ENCODE data around the gene ITGA1.
A peak's percentile ranks its signal among the peaks of the same experiment; 100 is the strongest.
"Not testable (repeated sequence)": the region's sequence is repeated elsewhere in the genome, so short reads cannot be mapped to it uniquely, and the experiment has no call there.

The ITGA1 gene

DNA sequence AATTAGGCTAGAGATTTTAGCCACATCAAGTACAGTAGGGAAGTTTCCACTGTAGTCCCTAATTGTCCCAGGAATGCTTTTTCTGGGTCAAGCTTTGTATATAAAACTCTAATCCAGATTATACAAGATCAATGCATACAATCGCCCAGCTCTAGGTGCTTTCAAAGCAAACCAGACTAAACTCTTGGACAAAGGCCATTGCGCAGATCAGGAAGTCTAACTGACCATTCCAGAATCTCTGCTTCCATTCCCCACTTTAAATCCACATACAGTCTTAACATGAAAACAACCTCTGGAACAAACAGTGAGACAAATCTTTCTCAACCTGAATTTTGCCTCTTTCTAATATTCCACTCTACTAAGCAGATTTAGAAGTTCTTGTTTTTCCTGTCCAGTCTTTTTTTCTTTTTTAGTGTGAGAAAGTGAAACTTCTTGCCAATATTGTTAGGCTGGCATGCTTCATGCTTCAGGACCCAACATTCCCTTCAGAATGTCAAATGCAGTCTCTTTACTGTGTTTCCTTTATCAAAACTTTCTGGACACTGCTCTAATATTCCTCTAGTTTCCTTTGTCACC, 76.1 kb downstream of the ITGA1 start:
- Histone ChIP-seq H3K27ac (peak overlapping the region; percentile 53 to 58), H3K4me1 (peaks cover 0 to 80% (median 24%) of the 10 kb centered on the region in 4 donors), H3K36me3 (peaks cover 0 to 21% (median 7%) of the 10 kb centered on the region in 3 donors), H3K9me3 (no peaks in the 10 kb centered on the region), H3K27me3 (no peaks in the 10 kb centered on the region), H3K4me3 (peak overlapping the region in 1 of 2 donors; percentile 2)
- DNase-seq: no peak
- TF ChIP-seq, protein P1, sequence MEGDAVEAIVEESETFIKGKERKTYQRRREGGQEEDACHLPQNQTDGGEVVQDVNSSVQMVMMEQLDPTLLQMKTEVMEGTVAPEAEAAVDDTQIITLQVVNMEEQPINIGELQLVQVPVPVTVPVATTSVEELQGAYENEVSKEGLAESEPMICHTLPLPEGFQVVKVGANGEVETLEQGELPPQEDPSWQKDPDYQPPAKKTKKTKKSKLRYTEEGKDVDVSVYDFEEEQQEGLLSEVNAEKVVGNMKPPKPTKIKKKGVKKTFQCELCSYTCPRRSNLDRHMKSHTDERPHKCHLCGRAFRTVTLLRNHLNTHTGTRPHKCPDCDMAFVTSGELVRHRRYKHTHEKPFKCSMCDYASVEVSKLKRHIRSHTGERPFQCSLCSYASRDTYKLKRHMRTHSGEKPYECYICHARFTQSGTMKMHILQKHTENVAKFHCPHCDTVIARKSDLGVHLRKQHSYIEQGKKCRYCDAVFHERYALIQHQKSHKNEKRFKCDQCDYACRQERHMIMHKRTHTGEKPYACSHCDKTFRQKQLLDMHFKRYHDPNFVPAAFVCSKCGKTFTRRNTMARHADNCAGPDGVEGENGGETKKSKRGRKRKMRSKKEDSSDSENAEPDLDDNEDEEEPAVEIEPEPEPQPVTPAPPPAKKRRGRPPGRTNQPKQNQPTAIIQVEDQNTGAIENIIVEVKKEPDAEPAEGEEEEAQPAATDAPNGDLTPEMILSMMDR (IDR thresholded peaks at IDR 0.05): no peak
- intact Hi-C loops (cut with DNase I; ENCODE audit: low total_unique reads): no loop called here

DNA sequence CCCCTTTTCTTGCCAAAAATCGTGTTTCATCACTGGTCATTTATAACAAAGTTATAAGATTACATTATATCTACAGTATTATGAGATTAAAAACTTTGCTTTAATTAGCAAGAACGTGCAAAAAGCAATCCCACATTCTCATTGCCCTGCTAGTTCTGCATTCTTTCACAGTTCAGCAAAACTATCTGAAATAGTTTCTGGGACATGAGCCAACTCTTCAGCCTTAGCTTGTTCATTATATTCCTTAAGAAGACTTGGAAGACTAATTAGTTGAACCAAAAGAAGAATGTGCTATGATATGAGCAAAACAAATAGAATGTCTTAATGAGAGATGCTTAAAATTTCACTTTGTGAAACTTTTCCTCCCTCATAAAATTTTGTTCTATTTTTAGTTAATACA, 76.7 kb downstream of the ITGA1 start:
- H3K36me3 ChIP-seq: peaks cover 0 to 21% (median 7%) of the 10 kb centered on the region in 3 donors
- peaks cover 0 to 80% (median 24%) of the 10 kb centered on the region in 4 donors for H3K4me1 ChIP-seq
- no peak overlapping the region for H3K4me3 ChIP-seq
- TF ChIP-seq, protein P1 (IDR thresholded peaks at IDR 0.05): no peak
- intact Hi-C loops (cut with DNase I; ENCODE audit: low total_unique reads): no loop called here
- peak overlapping the region; percentile 53 to 58 for H3K27ac ChIP-seq
- no peaks in the 10 kb centered on the region for H3K9me3 ChIP-seq
- H3K27me3 ChIP-seq: no peaks in the 10 kb centered on the region
- DNase-seq: no peak

DNA sequence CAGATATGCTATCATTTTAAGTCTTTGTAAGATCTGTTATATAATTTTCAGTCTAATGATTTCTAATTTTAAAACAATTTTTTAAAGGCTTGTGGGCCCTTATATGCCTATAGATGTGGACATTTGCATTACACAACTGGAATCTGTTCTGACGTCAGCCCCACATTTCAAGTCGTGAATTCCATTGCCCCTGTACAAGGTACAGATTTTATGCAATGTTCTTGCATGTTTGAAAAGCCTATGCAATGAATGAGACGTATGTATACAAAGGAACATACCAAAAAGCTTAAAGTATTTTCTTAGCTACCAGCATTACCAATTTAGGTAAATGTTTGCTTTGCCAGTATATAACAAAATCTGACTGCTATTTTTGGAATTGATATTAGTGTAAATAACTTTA, 77.2 kb downstream of the ITGA1 start:
- Histone ChIP-seq H3K27ac (peak overlapping the region in 1 of 2 donors; percentile 58), H3K4me1 (peaks cover 0 to 80% (median 23%) of the 10 kb centered on the region in 4 donors), H3K36me3 (peaks cover 0 to 21% (median 7%) of the 10 kb centered on the region in 3 donors), H3K9me3 (no peaks in the 10 kb centered on the region), H3K27me3 (no peaks in the 10 kb centered on the region), H3K4me3 (no peak overlapping the region)
- intact Hi-C loops (cut with DNase I; ENCODE audit: low total_unique reads): no loop called here
- DNase-seq: no peak
- TF ChIP-seq, protein P1 (IDR thresholded peaks at IDR 0.05): no peak

DNA sequence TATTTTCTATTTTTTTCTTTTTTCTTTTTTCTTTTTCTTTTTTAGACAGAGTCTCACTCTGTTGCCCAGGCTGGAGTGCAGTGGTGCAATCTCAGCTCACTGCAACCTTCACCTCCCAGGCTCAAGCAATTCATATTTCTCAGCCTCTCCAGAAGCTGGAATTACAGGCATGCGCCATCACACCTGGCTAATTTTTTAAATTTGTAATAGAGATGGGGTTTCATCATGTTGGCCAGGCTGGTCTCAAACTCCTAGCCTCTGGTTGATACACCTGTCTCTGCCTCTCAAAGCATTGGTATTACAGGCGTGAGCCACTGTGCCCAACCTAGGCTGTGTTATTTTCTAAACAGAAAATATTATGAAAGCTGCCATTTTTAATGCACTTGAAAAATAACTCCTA, 78.3 kb downstream of the ITGA1 start:
- DNase-seq; H3K4me3 ChIP-seq; H3K9me3 ChIP-seq; H3K27me3 ChIP-seq; intact Hi-C loops (cut with DNase I; ENCODE audit: low total_unique reads): not testable (repeated sequence)
- Histone ChIP-seq H3K27ac (peak overlapping the region; percentile 9 to 58), H3K36me3 (peaks cover 0 to 21% (median 7%) of the 10 kb centered on the region in 3 donors), H3K4me1 (peaks cover 0 to 86% (median 33%) of the 10 kb centered on the region in 4 donors)

DNA sequence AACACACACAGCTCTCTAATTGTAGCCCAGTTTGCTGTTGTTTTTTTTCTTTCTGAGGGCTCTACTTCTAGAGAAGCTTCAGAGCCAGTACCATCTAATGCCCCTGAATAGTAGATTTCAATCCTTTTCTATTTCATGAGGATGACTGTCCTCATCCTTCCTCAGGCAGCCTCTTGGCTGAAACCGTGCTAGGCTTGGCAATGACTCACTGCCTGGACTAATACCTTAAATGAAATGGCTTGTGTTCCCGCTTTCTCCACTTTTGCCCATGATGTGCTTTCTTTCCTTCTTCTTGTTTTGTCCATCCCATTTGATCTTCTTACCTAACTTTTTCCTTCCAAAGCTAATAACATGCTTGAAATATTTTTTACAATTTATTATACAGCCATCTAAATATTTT, 80.1 kb downstream of the ITGA1 start:
- TF ChIP-seq, protein P1 (IDR thresholded peaks at IDR 0.05): no peak
- peak in 1 of 2 donors; percentile 65 for DNase-seq
- H3K27ac ChIP-seq: peak overlapping the region; percentile 24 to 44
- peaks cover 0 to 9% (median 1%) of the 10 kb centered on the region in 3 donors for H3K36me3 ChIP-seq
- no peaks in the 10 kb centered on the region for H3K27me3 ChIP-seq
- no peaks in the 10 kb centered on the region for H3K9me3 ChIP-seq
- peaks cover 0 to 87% (median 34%) of the 10 kb centered on the region in 4 donors for H3K4me1 ChIP-seq
- H3K4me3 ChIP-seq: no peak overlapping the region
- intact Hi-C loops (cut with DNase I; ENCODE audit: low total_unique reads): no loop called here

DNA sequence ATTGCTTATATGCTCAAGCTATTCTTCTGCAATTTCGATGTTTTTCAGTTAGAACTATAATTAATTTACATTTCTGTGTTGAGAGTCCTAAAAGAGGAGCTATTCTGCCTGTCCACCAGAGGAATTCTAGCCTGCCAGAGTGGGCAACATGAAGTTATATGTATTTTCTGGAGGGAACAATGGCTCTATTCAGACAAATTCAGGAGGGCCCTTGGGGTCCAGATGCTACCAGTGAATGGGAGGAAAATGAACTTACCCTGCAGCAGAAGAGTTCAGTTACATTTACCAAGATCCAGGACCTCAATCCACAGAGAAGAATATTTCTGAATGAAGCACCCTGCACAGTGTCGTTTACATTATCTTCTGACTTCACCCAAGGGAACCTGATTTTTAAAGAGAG, 80.7 kb downstream of the ITGA1 start:
- no peaks in the 10 kb centered on the region for H3K27me3 ChIP-seq
- TF ChIP-seq, protein P1 (IDR thresholded peaks at IDR 0.05): no peak
- intact Hi-C loops (cut with DNase I; ENCODE audit: low total_unique reads): no loop called here

More for the DNA sequence above, 80.7 kb downstream of the ITGA1 start:
- Histone ChIP-seq H3K4me3 (no peak overlapping the region), H3K27ac (peak overlapping the region in 1 of 2 donors; percentile 44), H3K9me3 (no peaks in the 10 kb centered on the region), H3K36me3 (peaks cover 0 to 9% (median 0%) of the 10 kb centered on the region in 3 donors), H3K4me1 (peaks cover 0 to 81% (median 31%) of the 10 kb centered on the region in 4 donors)
- no peak for DNase-seq
